T-helper 22 cell (primary cell): ENCODE data around the gene GPR68.
"Not testable (repeated sequence)": the region's sequence is repeated elsewhere in the genome, so short reads cannot be mapped to it uniquely, and the experiment has no call there.

Experiments used
- DNase-seq: peaks from one replicate; pipeline ENCODE4 v3.0.0-alpha.2; 2020; ENCODE audit warnings: low read depth

GPR68 gene

DNA sequence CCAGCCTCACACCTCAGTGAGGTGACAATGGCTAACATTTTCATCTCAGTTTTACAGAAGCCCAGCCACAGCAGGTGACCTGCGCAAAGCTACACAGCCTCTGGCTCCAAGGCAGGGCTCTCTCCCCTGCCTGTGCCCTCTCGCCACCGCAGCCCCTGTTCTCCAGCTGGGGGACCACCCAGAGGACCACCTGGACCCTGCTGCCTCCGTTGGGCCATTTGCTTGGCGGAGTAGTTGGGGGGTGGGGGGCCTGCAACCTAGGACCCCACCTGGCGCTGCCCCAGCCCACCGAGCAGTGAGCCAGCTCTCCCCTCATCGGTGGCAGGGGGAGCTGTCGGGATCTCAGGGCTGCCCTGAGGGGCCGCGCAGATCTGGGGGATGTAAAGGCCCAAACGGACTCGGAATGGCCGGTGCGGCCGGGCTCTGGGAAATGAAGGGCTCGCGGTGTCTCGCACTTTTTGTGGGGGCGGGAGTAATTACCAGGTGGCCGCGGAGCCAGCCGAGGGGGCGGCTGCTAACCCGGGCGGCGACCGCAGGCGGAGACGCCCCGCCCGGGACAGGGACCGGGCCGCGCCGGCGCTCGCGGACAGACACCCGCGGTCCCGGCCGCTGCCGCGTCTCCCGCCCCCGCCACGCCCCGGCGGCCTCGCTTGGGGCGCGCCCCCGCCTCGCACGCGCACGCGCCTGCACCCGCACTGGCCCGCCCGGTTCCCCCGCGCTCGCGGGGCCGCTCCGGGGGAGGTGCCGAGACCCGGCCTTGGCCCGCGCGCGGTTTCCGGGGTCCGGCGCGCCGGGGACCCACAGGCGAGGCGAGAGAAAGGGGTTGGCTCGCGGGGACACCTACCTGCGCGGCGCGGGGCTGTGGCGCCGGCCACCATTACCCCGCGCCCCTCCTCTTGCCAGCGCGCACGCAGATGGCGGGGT is 8.6 kb upstream of the GPR68 start:
- DNase-seq: no peak

DNA sequence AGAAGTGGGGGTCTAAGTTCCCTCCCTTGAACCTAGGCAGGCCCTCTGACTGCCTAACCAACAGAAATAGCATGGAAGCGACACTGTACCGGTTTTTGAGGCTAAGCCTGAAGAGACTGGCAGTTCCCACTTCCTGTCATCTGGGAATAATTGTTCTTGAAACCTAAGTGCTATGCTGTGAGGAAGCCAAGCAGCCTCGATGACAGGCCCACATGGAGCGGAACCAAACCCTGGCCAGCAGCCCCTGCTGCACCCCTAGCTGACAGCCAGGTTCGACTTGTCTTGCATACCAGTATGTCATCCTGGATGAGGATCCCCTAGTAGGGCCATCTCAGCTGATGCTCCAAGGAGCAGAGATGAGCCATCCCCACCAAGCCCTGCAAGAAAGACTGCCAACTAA is 6.4 kb upstream of the GPR68 start:
- DNase-seq: no peak

DNA sequence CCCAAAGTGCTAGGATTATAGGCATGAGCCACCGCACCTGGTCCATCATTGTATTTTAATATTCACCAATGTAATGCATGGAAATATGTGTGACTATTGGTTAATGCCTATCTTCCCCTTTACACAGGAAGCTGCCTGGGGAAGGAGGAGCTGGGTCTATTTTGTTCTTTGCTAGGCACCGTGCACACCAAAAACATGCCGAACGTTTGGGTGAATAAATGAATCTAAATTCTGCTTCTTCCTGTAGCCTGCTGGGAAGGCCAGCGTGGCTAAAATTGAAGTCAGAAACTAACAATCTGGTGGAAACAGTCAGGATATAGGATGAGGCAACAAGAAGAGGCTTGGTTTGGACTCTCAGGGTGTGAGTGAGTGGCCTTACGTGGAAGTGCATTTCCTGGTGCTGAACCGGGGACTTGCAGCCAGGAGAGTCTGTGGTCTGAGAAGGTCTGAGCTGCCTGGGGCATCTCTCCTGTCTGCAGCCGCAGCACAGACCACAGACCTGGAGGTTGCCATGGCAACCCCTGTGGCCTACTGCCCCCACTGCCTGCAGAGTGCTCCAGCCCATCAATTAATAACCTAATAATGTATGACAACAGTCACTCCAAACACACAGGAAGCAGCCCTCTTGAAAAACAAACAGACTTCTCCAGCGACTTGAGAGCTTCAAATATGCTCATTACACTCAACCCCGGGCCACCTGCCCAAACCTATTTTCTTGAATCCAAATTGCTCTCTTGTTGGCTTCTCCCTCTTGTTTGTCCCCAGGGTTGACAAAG is 5.5 kb upstream of the GPR68 start:
- peak; percentile 69 for DNase-seq

DNA sequence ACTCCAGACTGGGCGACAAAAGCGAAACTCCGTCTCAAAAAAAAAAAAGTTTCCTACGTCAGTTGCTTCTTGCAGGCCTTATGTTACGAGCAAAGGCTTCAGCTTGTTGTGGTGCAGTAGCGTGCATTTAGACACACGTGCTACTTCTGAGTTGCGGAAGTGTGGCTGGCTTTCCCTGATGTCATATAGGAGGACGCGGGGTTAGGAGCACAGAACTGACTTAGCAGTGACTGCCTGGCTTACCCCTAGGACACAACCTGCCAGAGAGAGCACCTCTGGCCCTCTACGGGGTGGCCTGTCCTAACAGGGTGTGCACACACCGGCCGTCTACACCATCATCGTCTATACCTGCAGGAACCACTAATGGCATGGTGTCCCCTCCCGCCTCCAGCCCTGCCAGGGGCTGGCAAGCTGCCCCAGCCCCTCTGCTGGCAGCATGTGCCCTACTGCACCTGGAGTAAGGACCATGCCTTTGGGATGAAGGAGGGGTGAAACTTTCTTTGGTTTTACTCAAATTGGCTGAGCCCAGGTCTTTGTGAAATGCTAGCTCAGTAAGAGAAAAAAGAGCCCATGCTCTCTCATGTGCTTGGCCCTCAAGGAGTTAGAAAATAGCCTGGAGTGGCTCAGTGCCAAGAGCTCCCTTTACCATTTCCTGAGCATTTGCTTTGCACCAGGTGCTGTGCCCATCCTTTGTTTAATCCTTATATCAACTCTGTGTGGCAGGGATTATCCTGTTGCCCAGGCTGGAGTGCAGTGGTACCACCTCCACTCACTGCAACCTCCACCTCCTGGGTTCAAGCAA is 1.7 kb upstream of the GPR68 start:
- DNase-seq: peak; percentile 88

DNA sequence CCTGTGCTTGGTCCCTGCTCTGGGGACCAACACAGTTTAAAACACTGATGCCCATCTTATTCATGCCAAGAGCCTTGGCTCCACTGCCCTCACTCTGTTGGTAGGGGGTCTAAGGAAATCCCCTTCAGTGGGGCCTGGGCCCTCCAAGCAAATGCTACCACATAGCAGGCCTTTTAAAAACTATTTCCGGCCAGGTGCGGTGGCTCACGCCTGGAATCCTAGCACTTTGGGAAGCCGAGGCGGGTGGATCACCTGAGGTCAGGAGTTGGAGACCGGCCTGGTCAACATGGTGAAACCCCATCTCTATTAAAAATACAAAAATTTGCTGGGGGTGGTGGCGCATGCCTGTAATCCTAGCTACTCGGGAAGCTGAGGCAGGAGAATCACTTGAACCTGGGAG is 1.1 kb upstream of the GPR68 start:
- DNase-seq: not testable (repeated sequence)

DNA sequence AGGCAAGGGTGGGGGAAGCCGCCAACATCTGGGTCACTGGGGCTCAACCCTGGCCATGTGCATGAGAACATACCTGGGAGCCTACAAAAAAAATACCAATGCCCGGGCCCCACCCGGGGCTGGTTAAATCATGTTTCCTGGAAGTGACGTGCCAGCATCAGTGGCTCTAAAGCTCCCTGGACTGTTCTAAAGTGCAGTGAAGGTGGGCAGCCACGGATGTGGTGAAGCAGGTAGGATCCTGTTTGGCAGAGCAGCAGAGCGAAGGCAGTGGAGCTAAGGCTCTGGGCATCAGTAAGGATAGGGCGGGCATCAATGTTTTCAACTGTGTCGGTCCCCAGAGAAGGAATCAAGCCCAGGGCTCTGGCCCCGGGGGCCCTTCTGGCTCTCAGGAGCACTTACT is 525 bp upstream of the GPR68 start:
- DNase-seq: peak; percentile 77

DNA sequence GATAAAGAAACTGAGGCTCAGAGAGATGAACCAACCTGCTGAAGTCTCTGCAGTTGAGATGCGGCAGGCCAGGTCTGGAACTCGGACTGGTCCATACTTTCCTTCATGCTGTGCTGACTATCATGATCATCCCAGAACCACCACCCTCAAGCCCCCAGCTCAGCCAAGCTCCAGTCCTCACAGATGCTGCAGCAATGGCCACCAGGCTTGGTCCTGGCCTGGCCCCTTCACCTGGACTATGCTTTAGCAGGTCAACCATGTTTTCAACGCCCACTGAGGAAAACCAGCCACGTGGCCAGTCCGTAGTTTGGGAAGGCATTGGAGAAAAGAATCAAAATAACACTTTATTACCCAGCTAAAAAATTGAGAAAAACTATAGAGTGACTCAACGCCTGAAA is 1.4 kb downstream of the GPR68 start:
- DNase-seq: no peak

DNA sequence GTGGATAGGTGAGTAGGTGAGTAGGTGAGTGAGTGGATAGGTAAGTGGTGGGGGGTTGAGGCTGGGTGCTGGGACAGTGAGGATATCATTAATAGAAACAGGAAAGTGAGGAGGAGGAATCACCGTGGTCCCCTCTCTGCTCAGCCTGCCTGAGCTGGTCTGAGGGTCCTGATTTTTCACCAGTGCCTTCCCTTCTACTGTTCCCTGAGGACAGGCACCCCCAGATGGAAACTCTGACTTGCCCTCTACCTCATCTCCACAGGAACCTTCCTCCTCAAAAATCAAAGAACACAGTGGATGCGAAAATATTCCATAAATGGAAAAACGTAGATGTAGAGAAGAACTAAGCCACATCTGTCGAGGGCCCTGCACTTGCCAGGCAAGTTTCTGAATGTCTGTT is 1.9 kb downstream of the GPR68 start:
- no peak for DNase-seq

DNA sequence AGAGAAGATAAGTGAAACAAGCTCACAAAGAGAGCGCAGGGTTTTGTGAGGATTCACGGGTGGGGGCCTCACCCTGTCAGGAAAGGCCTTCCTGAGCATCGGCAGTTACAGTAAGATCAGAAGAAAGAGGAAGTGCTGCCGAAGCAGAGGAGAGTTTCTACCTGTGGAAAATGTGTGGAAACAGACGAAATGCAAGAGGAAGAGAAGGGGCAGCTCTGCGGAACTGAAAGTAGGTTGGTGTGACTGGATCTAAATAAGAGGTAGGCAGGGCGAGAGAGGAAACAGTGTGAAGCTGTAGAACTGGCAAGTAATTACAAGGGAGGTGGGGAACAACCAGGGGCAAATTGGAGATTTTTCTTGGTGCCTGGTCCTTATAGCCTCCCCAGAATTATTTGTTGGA is 2.6 kb downstream of the GPR68 start:
- no peak for DNase-seq

DNA sequence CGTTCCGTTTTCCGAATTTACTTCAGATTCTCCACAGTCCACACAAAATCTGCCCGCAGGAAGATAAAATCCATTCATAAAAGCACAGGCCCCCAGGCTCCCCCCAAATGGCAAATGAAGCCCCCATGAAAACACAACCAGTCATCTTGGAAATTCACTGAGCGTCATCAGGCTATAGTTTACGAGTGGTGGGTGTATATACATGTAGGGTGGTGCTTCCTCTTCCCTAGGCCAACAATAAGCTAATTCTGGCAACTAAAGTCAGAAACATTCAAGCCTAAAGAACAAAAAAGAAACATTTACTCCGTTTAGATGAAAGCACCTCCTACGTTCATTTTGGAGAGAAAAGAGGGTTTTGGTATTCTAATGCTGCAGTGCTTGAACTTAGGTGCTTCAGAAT is 5.8 kb downstream of the GPR68 start:
- no peak for DNase-seq

DNA sequence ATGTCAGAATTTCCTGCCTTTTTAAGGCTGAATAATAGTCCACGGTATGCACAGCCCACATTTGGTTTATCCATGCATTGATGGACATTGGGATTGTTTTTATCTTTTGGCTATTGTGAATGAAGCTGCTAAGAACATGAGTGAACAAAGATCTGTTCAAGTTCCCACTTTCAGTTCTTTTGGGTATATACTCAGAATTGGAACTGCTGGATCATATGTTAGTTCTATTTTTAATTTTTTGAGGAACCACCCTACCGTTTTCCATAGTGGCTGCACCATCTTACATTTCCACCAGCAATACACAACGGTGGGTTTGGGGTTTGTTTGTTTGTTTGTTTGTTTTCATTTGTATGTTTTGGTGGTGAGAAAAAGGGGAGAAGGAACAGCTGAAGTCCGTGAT is 6.4 kb downstream of the GPR68 start:
- DNase-seq: no peak

DNA sequence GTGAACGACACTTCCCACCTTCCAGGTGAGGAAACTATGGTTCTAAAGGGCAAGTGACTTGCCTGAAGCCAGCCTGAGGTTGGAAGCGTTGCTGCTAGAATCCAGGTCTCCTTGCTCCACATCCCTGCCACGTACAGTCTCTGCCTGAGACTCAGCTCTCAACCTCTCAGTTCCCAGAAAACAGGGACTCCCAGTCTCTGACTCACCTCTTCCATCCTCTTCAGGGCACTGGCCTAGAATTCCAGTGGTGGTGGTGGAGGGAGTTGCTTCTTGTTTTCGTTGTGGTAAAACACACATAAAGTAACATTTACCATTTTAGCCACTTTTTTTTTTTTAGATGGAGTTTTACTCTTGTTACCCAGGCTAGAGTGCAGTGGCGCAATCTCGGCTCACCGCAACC is 7.3 kb downstream of the GPR68 start:
- no peak for DNase-seq

DNA sequence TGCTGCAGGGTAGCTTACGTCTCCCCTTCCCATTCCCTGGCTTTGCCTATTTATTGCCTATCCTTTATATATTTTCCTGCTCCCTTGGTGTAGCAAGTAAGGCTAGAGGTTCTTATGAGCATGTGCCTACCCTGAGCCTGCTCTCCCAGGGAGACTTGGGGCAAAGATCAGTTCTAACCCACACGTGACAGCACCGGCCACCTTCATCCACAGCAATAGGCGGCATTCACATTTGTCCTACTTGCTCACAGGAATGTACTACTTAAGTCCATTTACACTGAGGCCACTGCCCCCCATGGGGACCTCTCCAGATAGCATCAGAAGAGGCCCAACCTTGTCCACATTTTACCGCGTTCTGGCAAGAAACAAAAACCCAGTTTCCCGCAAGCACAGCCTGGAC is 8.7 kb downstream of the GPR68 start:
- DNase-seq: no peak

DNA sequence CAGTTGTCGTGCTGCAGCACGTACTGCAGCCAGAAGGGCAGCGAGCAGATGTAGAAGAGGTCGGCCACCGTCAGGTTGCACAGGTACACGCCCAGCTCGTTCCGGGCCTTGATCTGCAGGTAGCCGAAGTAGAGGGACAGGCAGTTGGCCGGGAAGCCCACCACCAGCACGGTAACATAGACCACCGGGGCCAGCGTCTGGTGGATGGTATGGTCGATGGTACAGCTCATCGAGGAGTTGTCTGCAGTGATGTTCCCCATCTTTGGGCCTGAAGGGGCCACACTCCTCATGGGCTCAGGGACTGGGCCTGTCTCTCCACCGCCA is 9.8 kb downstream of the GPR68 start:
- DNase-seq: no peak

DNA sequence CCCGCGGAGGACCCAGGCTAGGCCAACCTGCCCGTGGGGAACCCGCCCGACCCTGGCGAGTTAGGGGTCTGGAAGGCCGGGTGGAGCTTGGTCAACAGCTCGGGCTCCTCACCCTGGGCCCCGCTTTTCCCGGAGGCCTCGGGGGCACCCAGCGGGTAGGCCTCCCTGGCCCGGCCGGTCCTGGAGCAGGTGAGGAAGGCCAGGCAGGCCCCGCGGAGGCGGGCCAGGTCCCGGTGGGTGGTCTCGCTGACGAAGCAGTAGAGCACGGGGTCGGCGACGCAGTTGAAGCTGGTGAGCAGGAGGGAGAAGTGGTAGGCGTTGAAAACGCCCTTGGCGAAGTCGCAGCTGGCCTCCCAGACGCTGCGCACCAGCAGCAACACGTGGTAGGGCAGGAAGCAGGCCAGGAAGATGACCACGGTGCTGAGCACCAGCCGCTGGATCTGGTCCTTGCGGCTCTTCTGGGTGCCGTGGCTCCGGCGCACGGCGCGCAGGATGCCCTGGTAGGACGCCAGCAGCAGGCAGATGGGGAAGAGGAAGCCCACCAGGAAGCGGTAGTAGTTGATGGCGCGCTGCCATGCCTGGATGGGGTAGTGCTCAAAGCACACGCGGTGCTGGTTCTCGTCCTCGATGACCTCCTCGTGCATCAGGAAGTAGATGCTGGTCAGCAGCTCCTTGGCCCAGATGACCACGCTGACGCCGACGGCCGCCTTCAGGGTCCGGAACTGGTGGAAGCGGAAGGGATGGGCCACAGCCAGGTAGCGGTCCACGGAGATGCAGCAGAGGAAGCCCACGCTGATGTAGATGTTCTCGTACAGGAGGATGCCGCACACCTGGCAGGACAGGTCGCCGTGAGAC is 10.3 kb downstream of the GPR68 start:
- DNase-seq: no peak

DNA sequence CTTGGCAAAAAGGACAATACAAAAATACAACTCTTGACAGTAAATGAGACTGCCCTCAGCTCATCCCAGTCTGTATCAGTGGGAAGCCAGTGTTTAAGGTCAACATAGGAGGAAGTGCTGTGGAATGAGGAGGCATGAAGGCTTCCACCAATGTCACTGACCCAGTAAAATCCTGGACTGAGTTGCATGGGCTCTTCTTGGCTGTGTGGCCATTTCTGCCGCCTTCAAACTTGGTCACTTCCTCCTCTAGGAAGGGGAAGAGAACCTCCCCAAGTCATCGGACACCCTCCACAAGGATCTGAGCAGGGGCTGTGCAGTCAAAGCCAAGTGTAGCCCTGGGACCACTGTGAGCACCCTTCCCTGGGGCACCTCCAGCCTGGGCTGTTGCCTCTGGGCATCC is 11.9 kb downstream of the GPR68 start:
- no peak for DNase-seq

DNA sequence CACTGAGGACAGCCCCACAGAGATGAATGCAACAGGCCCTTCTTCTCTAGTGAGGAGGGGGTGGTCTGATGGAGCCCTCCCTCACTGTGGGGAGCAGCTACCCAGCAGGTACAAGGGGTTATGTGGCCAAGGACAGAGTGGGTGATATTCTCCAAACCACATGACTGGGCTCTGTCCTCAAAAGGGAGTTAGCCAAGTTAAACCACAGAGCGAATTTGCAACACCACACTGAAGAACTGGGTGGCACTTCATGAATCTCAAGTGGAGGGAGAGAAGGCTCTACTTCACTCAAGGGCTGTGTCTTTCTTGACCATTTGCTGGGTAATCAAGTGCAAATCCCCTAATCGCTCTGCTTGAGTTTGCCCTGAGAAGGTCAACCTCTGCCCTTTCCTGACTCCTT is 12.5 kb downstream of the GPR68 start:
- no peak for DNase-seq

DNA sequence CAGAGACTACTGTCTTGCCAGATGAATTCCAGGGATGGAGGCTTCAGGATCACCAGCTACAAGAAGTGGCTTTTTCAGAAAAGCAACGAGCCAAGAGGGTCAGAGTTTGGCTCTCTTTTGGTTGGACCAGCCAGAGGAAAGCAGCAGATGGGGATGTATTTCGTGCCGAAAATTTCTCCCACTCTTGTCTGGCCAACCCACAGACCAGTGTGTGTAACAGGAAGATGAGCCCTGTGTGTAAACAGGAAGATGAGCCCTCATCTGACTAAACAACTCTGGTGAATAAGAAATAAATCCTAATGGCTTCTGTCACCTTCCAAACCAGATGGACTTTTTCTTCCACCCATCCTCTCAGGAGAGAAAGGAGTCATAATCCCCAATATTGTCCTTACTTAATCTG is 13.1 kb downstream of the GPR68 start:
- DNase-seq: no peak

DNA sequence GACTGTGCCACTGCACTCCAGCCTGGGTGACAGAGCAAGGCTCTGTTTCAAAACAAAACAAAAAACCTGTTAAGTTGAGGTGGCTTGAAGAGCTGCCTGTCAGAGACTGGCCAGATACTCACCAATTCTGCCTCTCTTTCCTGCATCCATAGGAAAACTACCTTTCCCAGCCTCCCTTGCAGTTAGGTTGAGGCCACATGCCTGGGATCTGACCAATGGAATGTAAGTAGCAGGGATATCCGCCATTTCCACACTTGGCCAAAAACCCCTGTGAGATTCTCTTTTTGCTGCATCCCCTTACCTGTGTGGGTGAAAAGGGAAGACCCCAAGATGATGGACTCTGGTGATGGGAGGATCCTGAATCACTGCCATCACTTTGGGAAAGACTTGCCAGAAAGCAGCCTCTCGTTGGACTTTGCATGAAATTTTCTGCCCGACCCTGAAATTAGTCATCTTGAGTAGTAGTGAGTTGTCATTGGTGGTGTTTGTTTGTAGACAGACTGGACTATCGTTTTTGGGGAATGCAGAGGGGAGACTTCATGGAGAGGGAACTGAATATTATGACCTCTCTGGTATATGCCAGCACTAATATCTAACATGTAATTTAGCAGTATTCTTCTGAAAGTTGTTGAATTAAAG is 14.0 kb downstream of the GPR68 start:
- no peak for DNase-seq

DNA sequence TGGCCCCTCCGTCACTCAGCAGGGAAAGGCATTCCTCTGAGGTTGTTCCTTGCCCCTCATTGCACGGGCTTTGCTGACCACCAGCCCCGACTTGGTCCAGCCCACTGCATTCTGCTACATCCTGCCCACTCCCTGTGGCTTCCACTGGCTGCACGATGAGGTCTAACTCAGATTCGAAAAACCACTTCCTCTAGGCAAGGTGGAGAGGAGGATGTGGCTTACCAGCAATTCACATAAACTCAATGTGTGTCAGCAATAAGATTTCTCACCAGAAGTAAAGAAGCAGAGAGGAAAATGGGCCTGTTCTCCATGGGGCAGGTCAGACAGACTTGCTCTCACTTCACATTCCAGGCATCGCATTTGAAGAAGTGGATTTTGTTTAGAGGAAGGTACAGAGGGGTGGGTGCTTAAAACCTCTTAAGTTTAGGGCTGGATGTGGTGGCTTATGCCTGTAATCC is 14.7 kb downstream of the GPR68 start:
- peak; percentile 63 for DNase-seq

DNA sequence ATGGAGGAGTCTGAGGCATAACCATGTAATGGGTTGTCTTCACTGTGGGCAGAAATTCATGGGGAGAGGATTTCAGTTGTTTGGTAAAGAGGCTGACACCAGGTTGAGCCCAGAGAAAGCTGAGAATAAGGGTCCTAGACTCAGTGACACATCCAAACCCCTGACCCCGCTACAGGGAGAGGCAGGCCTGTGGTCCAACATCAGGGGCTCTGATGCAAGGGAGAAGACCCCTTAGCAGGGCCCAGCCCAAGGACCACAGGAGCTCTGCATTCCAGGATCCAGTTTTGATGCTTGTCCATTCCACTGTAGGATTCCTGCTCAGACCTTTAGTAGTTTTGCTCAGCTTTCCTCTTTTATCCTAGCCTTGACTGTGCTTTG is 15.5 kb downstream of the GPR68 start:
- DNase-seq: no peak
